DND-41 (cell line): ENCODE measurements around the gene ITGA7.

Experiments
- CTCF ChIP-seq: IDR thresholded peaks from 2 replicates; pipeline ENCODE4 v1.5.1; 2012; ENCODE audit warnings: borderline replicate concordance, low read length, moderate library complexity, mild to moderate bottlenecking; ENCODE audit not compliant: poor library complexity, severe bottlenecking; ENCODE audit errors: extremely low read depth
- EZH2 ChIP-seq: IDR thresholded peaks from 3 replicates; pipeline ENCODE4 v1.6.1; 2012; ENCODE audit warnings: borderline replicate concordance, low read depth, mild to moderate bottlenecking, moderate library complexity, low read length, inconsistent platforms; ENCODE audit not compliant: severe bottlenecking

DNA sequence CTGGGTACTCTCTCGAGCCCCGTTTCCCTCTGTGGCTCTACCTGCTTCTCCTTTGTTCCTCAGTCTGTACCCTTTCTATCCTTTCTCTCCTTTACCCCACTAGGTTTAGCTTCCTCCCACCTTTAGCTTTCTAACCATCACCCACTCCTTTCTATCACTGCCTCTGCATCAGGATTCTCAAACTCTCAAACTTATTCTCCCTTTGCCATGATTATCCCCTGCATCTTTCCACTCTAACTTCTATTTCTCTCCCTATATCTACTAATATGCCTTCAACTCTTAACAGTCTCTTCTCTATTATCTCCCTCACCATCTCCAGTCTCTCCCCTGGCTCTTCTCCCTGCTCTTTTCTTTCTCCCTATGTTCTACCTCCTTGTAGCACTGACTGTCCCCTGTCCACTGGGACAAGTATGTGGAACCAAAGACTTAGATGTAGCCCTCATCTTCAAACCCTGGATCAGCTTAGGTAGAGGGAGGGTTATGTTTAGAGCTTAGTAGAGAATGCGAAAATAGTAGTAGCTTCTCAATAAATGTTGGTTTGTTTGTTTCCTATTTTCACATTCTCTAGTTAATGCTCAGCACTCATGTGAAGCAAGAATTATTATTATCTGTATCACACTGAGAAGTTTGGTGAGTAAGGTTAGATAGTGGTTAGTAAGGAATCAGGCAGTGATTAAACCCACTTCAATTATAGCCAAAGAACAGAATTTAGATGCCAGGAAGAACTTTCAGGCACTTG lies 38.6 kb upstream of the ITGA7 start:
- TF ChIP-seq CTCF (no peak), EZH2 (no peak)
